ENCODE data around the gene WDR35. TPM values are rescaled to one million over a fixed set of nuclear protein-coding genes. Genes with fewer than 3 reads are reported as not detected.

The WDR35 gene
- polyA plus RNA-seq, 1 experiment: 9.1 TPM

DNA sequence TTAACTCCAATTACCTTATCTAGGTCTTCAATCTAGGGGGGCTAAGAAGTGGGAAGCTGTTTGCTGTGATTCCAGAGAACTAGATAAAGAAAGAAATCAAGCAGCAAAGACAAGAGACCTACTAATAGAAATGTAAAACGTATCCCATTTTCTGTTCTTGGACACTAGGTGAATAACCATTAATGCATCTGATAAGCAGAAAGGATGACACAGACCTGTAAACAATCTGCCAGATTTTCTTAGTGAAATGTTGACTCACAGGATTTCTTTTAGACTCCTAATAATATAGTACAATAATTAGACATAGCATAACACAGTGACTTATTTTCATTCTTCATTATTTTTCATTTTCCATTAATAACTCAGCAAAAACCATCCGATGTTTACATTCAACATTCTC, 1.3 kb downstream of the WDR35 start:
- DNase-seq (ENCODE audit: low read depth, low spot score): no peak
- Histone ChIP-seq H3K27me3 (ENCODE audit: control insufficient read depth, insufficient read depth, low read length) (no peaks in the 10 kb centered on the region), H3K4me3 (ENCODE audit: low read depth, low read length) (peak overlapping the region; percentile 89), H3K27ac (ENCODE audit: low read depth, low read length) (no peak overlapping the region), H3K9me3 (ENCODE audit: control insufficient read depth, insufficient read depth, low read length) (no peaks in the 10 kb centered on the region)
- CTCF ChIA-PET: interaction anchor here (1.0 kb wide), 1 partner anchor 27 kb away, joined by 5 read pairs; no protein-coding TSS in a partner anchor
- TF ChIP-seq, protein P1, sequence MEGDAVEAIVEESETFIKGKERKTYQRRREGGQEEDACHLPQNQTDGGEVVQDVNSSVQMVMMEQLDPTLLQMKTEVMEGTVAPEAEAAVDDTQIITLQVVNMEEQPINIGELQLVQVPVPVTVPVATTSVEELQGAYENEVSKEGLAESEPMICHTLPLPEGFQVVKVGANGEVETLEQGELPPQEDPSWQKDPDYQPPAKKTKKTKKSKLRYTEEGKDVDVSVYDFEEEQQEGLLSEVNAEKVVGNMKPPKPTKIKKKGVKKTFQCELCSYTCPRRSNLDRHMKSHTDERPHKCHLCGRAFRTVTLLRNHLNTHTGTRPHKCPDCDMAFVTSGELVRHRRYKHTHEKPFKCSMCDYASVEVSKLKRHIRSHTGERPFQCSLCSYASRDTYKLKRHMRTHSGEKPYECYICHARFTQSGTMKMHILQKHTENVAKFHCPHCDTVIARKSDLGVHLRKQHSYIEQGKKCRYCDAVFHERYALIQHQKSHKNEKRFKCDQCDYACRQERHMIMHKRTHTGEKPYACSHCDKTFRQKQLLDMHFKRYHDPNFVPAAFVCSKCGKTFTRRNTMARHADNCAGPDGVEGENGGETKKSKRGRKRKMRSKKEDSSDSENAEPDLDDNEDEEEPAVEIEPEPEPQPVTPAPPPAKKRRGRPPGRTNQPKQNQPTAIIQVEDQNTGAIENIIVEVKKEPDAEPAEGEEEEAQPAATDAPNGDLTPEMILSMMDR (IDR thresholded peaks at IDR 0.05; ENCODE audit: low read depth, low read length): no peak
- POLR2A ChIA-PET: no interaction called here

DNA sequence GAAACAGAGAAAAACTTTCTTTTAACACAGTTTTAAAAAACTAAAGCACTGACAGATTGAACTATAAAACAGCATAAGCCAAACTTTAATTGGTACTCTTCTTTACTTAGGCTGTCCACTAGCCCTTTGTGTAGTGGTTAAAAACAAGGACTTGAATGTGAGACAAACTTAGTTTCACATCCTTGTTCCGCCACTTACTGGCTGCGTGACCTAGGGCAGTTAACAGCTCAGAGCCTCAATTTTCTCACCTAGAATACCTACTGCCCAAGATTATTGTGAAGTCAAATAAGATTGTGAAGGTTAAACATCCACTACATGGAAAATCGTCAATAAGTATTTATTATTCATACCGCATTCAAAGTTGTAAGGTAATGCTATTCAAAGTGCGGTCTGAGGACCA, 2.0 kb downstream of the WDR35 start:
- CTCF ChIA-PET: interaction anchor here (1.0 kb wide), 1 partner anchor 27 kb away, joined by 5 read pairs; no protein-coding TSS in a partner anchor

DNA sequence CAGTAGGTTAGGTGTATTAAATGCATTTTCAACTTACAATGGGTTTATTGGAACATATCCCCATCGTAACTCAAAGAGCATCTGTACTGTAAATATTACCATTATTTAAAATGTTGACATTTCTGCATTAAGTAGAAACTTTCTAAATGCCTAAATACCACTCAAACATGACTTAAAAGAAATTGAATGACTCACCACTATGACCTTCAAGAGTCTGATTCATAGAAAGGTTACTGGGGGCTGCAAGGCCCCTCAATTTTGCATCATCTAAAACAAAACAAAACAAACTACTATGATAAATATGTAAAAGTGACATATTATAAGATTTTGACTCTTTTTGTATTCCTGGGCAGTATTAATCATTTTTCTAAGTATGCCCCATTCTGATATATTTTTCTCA, 7.6 kb downstream of the WDR35 start:
- POLR2A ChIA-PET: interaction anchor here (0.5 kb wide), 1 partner anchor 127 kb away, joined by 3 read pairs; no protein-coding TSS in a partner anchor
- no peak overlapping the region for H3K27ac ChIP-seq (ENCODE audit: low read depth, low read length)
- no peaks in the 10 kb centered on the region for H3K27me3 ChIP-seq (ENCODE audit: control insufficient read depth, insufficient read depth, low read length)
- TF ChIP-seq, protein P1 (IDR thresholded peaks at IDR 0.05; ENCODE audit: low read depth, low read length): no peak
- DNase-seq (ENCODE audit: low read depth, low spot score): no peak
- H3K4me3 ChIP-seq (ENCODE audit: low read depth, low read length): no peak overlapping the region
- CTCF ChIA-PET: interaction anchor here (1.8 to 2.1 kb wide), 2 partner anchors 26 to 33 kb away, joined by 5 to 8 read pairs; no protein-coding TSS in a partner anchor
- no peaks in the 10 kb centered on the region for H3K9me3 ChIP-seq (ENCODE audit: control insufficient read depth, insufficient read depth, low read length)

More for the DNA sequence above, 2.0 kb downstream of the WDR35 start:
- Histone ChIP-seq H3K9me3 (ENCODE audit: control insufficient read depth, insufficient read depth, low read length) (no peaks in the 10 kb centered on the region), H3K27me3 (ENCODE audit: control insufficient read depth, insufficient read depth, low read length) (no peaks in the 10 kb centered on the region), H3K4me3 (ENCODE audit: low read depth, low read length) (no peak overlapping the region), H3K27ac (ENCODE audit: low read depth, low read length) (no peak overlapping the region)
- POLR2A ChIA-PET: no interaction called here
- DNase-seq (ENCODE audit: low read depth, low spot score): no peak
- TF ChIP-seq, protein P1 (IDR thresholded peaks at IDR 0.05; ENCODE audit: low read depth, low read length): no peak

DNA sequence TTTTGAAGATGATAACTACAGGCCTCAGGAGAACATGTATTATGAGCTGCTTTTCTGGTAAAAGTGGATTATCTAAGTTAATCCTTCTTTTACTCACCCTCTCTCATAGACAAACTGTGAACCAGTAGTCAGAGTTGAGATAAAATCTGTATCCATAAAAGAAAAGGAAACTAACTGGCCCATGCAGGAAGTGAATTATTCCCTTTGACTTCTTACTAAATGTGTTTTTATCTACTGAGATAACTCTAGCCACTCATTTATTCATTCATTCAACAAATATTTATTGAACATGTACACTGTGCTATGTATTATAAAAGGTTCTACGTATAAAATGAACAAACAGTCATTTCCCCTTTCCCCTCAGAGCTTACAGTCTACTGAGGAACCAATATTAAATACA, 10.0 kb downstream of the WDR35 start:
- H3K27me3 ChIP-seq (ENCODE audit: control insufficient read depth, insufficient read depth, low read length): no peaks in the 10 kb centered on the region
- ChIA-PET POLR2A (no interaction called here), CTCF (interaction anchor here (0.6 to 1.5 kb wide), 2 partner anchors 35 to 301 kb away, joined by 3 to 8 read pairs; no protein-coding TSS in a partner anchor)

DNA sequence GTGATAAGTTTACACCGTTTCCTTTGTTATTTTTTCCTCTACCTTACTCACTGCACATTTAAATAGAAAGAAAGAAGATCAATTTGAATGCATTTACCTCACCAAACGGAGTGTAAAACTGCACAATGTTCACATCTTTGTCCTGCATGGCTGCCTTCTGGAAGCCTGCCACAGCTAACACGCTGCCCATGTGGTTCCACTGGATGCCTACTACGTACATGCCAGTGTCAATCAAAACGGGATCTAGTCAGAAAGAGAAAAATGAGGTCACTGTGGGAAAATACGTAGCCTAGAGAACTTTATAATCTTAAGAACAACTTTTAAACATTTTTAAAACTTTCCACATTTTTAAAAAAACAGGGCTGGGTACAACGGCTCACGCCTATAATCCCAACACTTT, 16.4 kb downstream of the WDR35 start:
- CTCF ChIA-PET: interaction anchor here (0.7 to 1.7 kb wide), 3 partner anchors 18 to 42 kb away, joined by 3 to 10 read pairs (median 6); no protein-coding TSS in a partner anchor
- POLR2A ChIA-PET: interaction anchor here (0.7 kb wide), 1 partner anchor 122 kb away, joined by 4 read pairs; no protein-coding TSS in a partner anchor
- H3K9me3 ChIP-seq (ENCODE audit: control insufficient read depth, insufficient read depth, low read length): no peaks in the 10 kb centered on the region
- no peak for DNase-seq (ENCODE audit: low read depth, low spot score)
- no peaks in the 10 kb centered on the region for H3K27me3 ChIP-seq (ENCODE audit: control insufficient read depth, insufficient read depth, low read length)
- TF ChIP-seq, protein P1 (IDR thresholded peaks at IDR 0.05; ENCODE audit: low read depth, low read length): no peak
- H3K4me3 ChIP-seq (ENCODE audit: low read depth, low read length): no peak overlapping the region
- no peak overlapping the region for H3K27ac ChIP-seq (ENCODE audit: low read depth, low read length)

More for the DNA sequence above, 10.0 kb downstream of the WDR35 start:
- H3K4me3 ChIP-seq (ENCODE audit: low read depth, low read length): no peak overlapping the region
- no peaks in the 10 kb centered on the region for H3K9me3 ChIP-seq (ENCODE audit: control insufficient read depth, insufficient read depth, low read length)
- TF ChIP-seq, protein P1 (IDR thresholded peaks at IDR 0.05; ENCODE audit: low read depth, low read length): no peak
- DNase-seq (ENCODE audit: low read depth, low spot score): no peak
- H3K27ac ChIP-seq (ENCODE audit: low read depth, low read length): no peak overlapping the region
